Left ventricle myocardium inferior (tissue), 1 donor: Measurements from ENCODE around the gene SART1. TPM values are rescaled to one million over a fixed set of nuclear protein-coding genes. Genes with fewer than 3 reads are reported as not detected.
A peak's percentile ranks its signal among the peaks of the same experiment; 100 is the strongest.

Experiments
- DNase-seq: peaks from one replicate; pipeline ENCODE4 v3.0.0-alpha.2; 2020
- H3K27ac ChIP-seq: fragments of 200-600 bp; replicated peaks from 2 replicates; pipeline ENCODE4 v1.8.0; 2021
- H3K27me3 ChIP-seq: fragments of 200-600 bp; 2 replicates; pipeline ENCODE4 v1.8.0; 2021; ENCODE audit warnings: low read depth
- H3K36me3 ChIP-seq: fragments of 200-600 bp; 2 replicates; pipeline ENCODE4 v1.8.0; 2021
- H3K4me1 ChIP-seq: fragments of 200-600 bp; 2 replicates; pipeline ENCODE4 v1.8.0; 2021
- H3K4me3 ChIP-seq: fragments of 200-600 bp; 2 replicates; pipeline ENCODE4 v1.8.0; 2021; ENCODE audit warnings: mild to moderate bottlenecking, moderate library complexity
- H3K9me3 ChIP-seq: fragments of 200-600 bp; replicated peaks from 2 replicates; pipeline ENCODE4 v1.8.0; 2021
- CTCF ChIP-seq: fragments of 200-600 bp; IDR thresholded peaks from 2 replicates; pipeline ENCODE4 v1.8.0; 2021; ENCODE audit warnings: antibody characterized with exemption, mild to moderate bottlenecking, borderline replicate concordance
- intact Hi-C: fragments of 100-400 bp; cut with micrococcal nuclease; formaldehyde crosslinking; loops from one replicate; pipeline ENCODE4 v1.11.0; 2022
- total RNA-seq: library from RNA; stranded (reverse); fragmentation: NEBNext Ultra II Directional; extraction: Animal tissue kit (Norgen Biotek cat#: 25700); gene quantifications from one replicate; pipeline ENCODE4 v1.2.1, GENCODE V29; 2021
- donor health status: DM: no; HTN: yes; CAD: no; lungs with severe emphysema.

SART1 gene
- total RNA-seq, 1 donor from 2014 or later, result 30.7 TPM

GRCh38 chr11:66012946-66013761, 51.6 kb downstream of the SART1 start:
- no peak overlapping the region for H3K27ac ChIP-seq
- DNase-seq, result no peak

DNA sequence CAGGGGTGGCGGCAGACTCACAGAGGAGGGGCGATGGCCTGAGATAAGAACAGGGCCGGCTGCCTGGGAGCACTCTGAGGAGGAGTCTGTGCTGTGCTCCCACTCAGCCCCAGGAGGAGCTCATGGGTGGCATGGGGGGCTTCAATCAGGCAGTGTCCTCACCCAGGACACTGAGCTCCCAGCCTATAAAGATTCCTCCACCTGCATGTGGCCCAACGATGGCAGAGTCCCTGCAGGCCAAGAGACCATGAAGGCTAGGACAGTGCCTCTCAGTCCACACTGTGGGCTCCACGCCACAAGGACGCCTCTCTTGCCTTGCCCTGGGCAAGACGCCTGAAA, 52.2 kb downstream of the SART1 start:
- no peaks in the 10 kb centered on the region for H3K9me3 ChIP-seq
- TF ChIP-seq CTCF, result no peak
- peaks cover 24% of the 10 kb centered on the region for H3K4me1 ChIP-seq
- H3K36me3 ChIP-seq, result no peaks in the 10 kb centered on the region
- no peak overlapping the region for H3K4me3 ChIP-seq
- no peak for DNase-seq
- no peak overlapping the region for H3K27ac ChIP-seq
- H3K27me3 ChIP-seq, result peaks cover 30% of the 10 kb centered on the region
- intact Hi-C loops, result no loop called here

More at GRCh38 chr11:66012946-66013761, 51.6 kb downstream of the SART1 start:
- no peaks in the 10 kb centered on the region for H3K36me3 ChIP-seq
- no peak overlapping the region for H3K4me3 ChIP-seq
- intact Hi-C loops, result no loop called here
- peaks cover 24% of the 10 kb centered on the region for H3K4me1 ChIP-seq
- no peak for TF ChIP-seq CTCF
- peaks cover 30% of the 10 kb centered on the region for H3K27me3 ChIP-seq
- H3K9me3 ChIP-seq, result no peaks in the 10 kb centered on the region

- DNase-seq, result no peak
- intact Hi-C loops, result no loop called here
- H3K4me1 ChIP-seq, result peaks cover 24% of the 10 kb centered on the region
Measured at GRCh38 chr11:66014804-66015453, 53.4 kb downstream of the SART1 start.

DNA sequence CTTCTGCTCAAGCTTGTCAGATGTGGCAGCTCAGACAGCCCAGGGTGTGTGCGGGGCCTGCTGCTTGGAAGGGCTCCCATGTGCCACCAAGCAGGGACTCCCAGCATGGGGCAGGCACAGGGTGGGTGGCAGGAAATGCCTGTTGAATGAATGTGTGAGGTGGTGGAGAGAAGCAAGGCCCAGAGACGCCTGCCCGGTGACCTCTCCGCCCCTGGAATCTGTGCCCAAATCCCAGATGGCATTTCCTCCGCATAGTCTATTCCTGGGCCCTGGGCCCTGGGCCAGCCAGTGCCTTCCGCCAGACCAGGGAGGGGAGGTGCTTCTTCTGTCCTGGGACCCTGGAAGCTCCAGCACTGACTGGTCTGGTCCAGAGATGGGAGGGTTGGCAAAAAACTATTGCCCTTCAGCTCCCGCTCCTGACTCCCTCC, 53.9 kb downstream of the SART1 start:
- Histone ChIP-seq H3K4me3 (no peak overlapping the region), H3K27ac (peak overlapping the region; percentile 56)

More at GRCh38 chr11:66014804-66015453, 53.4 kb downstream of the SART1 start:
- Histone ChIP-seq H3K9me3 (no peaks in the 10 kb centered on the region), H3K36me3 (no peaks in the 10 kb centered on the region), H3K4me3 (no peak overlapping the region), H3K27ac (peak overlapping the region; percentile 56), H3K27me3 (peaks cover 30% of the 10 kb centered on the region)
- no peak for TF ChIP-seq CTCF

More for the DNA sequence above, 53.9 kb downstream of the SART1 start:
- H3K4me1 ChIP-seq, result peaks cover 24% of the 10 kb centered on the region
- H3K9me3 ChIP-seq, result no peaks in the 10 kb centered on the region
- intact Hi-C loops, result no loop called here
- H3K36me3 ChIP-seq, result no peaks in the 10 kb centered on the region
- no peak for TF ChIP-seq CTCF
- peak; percentile 32 for DNase-seq
- H3K27me3 ChIP-seq, result peaks cover 30% of the 10 kb centered on the region
